Measurements from ENCODE around the gene BORCS8. TPM values are rescaled to one million over a fixed set of nuclear protein-coding genes. Genes with fewer than 3 reads are reported as not detected.
"Not testable (repeated sequence)": the region's sequence is repeated elsewhere in the genome, so short reads cannot be mapped to it uniquely, and the experiment has no call there.

BORCS8 gene
- polyA plus RNA-seq, 1 of the 3 experiments (the other 2 are of a cell fraction) = 36.4 TPM

GRCh38 chr19:19223060-19223459, 31.1 kb upstream of the BORCS8 start:
- Histone ChIP-seq H4K20me1 (ENCODE audit: insufficient read depth) (no peaks in the 10 kb centered on the region), H3K27ac (ENCODE audit: low read depth in 2 of 2, low read length in 1 of 2) (no peak overlapping the region), H3K36me3 (replicated peaks in 1 of 2; ENCODE audit: control insufficient read depth in 1 of 2, insufficient read depth in 2 of 2, low read length in 1 of 2) (no peaks in the 10 kb centered on the region), H3K4me1 (ENCODE audit: control insufficient read depth in 1 of 2, insufficient read depth in 2 of 2, low read depth in 1 of 2, low read length in 1 of 2) (no peaks in the 10 kb centered on the region), H3K27me3 (ENCODE audit: insufficient read depth) (no peaks in the 10 kb centered on the region), H3K4me3 (ENCODE audit: low read depth in 2 of 2, low read length in 1 of 2) (no peak overlapping the region), H3K9ac (no peak overlapping the region), H2AFZ (ENCODE audit: low read depth) (no peak overlapping the region), H3K79me2 (ENCODE audit: insufficient read depth) (no peaks in the 10 kb centered on the region), H3K4me2 (no peak overlapping the region), H3K9me2 (no peaks in the 10 kb centered on the region), H3K9me3 (no peaks in the 10 kb centered on the region), H3F3A (replicated peaks; ENCODE audit: insufficient read depth) (no peaks in the 10 kb centered on the region)
- ChIA-PET POLR2A (no interaction called here), CTCF (no interaction called here)
- WGBS (ENCODE audit: low lambda C conversion rate) = 84% methylated on average over 5 of the region's 5 CpGs
- DNase-seq = no peak
- no peak for TF ChIP-seq RXRA (IDR thresholded peaks at IDR 0.05; ENCODE audit: borderline replicate concordance, low read depth)
- TF ChIP-seq ZBTB33 (IDR thresholded peaks at IDR 0.05; ENCODE audit: borderline replicate concordance, low read depth) = no peak
- no peak for TF ChIP-seq ELF1 (IDR thresholded peaks at IDR 0.05)
- TF ChIP-seq, protein P1, sequence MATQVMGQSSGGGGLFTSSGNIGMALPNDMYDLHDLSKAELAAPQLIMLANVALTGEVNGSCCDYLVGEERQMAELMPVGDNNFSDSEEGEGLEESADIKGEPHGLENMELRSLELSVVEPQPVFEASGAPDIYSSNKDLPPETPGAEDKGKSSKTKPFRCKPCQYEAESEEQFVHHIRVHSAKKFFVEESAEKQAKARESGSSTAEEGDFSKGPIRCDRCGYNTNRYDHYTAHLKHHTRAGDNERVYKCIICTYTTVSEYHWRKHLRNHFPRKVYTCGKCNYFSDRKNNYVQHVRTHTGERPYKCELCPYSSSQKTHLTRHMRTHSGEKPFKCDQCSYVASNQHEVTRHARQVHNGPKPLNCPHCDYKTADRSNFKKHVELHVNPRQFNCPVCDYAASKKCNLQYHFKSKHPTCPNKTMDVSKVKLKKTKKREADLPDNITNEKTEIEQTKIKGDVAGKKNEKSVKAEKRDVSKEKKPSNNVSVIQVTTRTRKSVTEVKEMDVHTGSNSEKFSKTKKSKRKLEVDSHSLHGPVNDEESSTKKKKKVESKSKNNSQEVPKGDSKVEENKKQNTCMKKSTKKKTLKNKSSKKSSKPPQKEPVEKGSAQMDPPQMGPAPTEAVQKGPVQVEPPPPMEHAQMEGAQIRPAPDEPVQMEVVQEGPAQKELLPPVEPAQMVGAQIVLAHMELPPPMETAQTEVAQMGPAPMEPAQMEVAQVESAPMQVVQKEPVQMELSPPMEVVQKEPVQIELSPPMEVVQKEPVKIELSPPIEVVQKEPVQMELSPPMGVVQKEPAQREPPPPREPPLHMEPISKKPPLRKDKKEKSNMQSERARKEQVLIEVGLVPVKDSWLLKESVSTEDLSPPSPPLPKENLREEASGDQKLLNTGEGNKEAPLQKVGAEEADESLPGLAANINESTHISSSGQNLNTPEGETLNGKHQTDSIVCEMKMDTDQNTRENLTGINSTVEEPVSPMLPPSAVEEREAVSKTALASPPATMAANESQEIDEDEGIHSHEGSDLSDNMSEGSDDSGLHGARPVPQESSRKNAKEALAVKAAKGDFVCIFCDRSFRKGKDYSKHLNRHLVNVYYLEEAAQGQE (IDR thresholded peaks at IDR 0.05; ENCODE audit: low read depth, low read length) = no peak
- TF ChIP-seq SIN3A (IDR thresholded peaks at IDR 0.05; ENCODE audit: borderline replicate concordance, low read depth, low read length) = no peak
- no peak for TF ChIP-seq NFIC (IDR thresholded peaks at IDR 0.05; ENCODE audit: borderline replicate concordance)
- no peak for TF ChIP-seq GABPA (IDR thresholded peaks at IDR 0.05; ENCODE audit: low read depth)
- TF ChIP-seq, protein P2, sequence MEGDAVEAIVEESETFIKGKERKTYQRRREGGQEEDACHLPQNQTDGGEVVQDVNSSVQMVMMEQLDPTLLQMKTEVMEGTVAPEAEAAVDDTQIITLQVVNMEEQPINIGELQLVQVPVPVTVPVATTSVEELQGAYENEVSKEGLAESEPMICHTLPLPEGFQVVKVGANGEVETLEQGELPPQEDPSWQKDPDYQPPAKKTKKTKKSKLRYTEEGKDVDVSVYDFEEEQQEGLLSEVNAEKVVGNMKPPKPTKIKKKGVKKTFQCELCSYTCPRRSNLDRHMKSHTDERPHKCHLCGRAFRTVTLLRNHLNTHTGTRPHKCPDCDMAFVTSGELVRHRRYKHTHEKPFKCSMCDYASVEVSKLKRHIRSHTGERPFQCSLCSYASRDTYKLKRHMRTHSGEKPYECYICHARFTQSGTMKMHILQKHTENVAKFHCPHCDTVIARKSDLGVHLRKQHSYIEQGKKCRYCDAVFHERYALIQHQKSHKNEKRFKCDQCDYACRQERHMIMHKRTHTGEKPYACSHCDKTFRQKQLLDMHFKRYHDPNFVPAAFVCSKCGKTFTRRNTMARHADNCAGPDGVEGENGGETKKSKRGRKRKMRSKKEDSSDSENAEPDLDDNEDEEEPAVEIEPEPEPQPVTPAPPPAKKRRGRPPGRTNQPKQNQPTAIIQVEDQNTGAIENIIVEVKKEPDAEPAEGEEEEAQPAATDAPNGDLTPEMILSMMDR (IDR thresholded peaks at IDR 0.05) = no peak
- TF ChIP-seq USF2 (IDR thresholded peaks at IDR 0.05; ENCODE audit: borderline replicate concordance, low read depth, low read length) = no peak
- no peak for TF ChIP-seq CHD2 (IDR thresholded peaks at IDR 0.05; ENCODE audit: low read length, partially characterized antibody)
- TF ChIP-seq RFX5 (IDR thresholded peaks at IDR 0.05; ENCODE audit: low read length) = no peak
- no peak for TF ChIP-seq EP300 (IDR thresholded peaks at IDR 0.05; ENCODE audit: borderline replicate concordance in 1 of 2, low read depth in 1 of 2, low read length in 1 of 2)
- no peak for TF ChIP-seq TEAD4 (IDR thresholded peaks at IDR 0.05; ENCODE audit: borderline replicate concordance, insufficient read depth)
- no peak for TF ChIP-seq POLR2AphosphoS5 (IDR thresholded peaks at IDR 0.05; ENCODE audit: low read depth, low read length)
- TF ChIP-seq PBX3 (IDR thresholded peaks at IDR 0.05) = no peak

GRCh38 chr19:19221000-19221399, 29.0 kb upstream of the BORCS8 start:
- H3K4me1 ChIP-seq (ENCODE audit: control insufficient read depth in 1 of 2, insufficient read depth in 2 of 2, low read depth in 1 of 2, low read length in 1 of 2); H2AFZ ChIP-seq (ENCODE audit: low read depth); H4K20me1 ChIP-seq (ENCODE audit: insufficient read depth); POLR2A ChIA-PET; H3K9me3 ChIP-seq; H3K4me2 ChIP-seq; H3K36me3 ChIP-seq (replicated peaks in 1 of 2; ENCODE audit: control insufficient read depth in 1 of 2, insufficient read depth in 2 of 2, low read length in 1 of 2); DNase-seq; H3K27ac ChIP-seq (ENCODE audit: low read depth in 2 of 2, low read length in 1 of 2); H3K9me2 ChIP-seq; H3K4me3 ChIP-seq (ENCODE audit: low read depth in 2 of 2, low read length in 1 of 2); H3F3A ChIP-seq (replicated peaks; ENCODE audit: insufficient read depth); H3K9ac ChIP-seq; H3K27me3 ChIP-seq (ENCODE audit: insufficient read depth); H3K79me2 ChIP-seq (ENCODE audit: insufficient read depth): not testable (repeated sequence)
- CTCF ChIA-PET = interaction anchor here (0.6 kb wide), 1 partner anchor 22 kb away, joined by 3 read pairs; no protein-coding TSS in a partner anchor
- 42% methylated on average over 7 of the region's 8 CpGs for WGBS (ENCODE audit: low lambda C conversion rate)
